BLaER1 treated with 17β-estradiol and CSF1 and Interleukin-3, amounts not matched to agents 10 nM and 100 nM (cell line): ENCODE data around the gene SLC25A22.

Source experiments
- H3K27ac ChIP-seq, 11 experiments: shearing (Covaris generic); formaldehyde crosslinking; 2 replicates each; pipeline ENCODE4 v1.8.1; 2022
- H3K27me3 ChIP-seq, 11 experiments: shearing (Covaris generic); formaldehyde crosslinking; 2 replicates each; pipeline ENCODE4 v1.8.1; 2022
- H3K36me3 ChIP-seq, 11 experiments: shearing (Covaris generic); formaldehyde crosslinking; 2 replicates each; pipeline ENCODE4 v1.8.1; 2022
- H3K4me1 ChIP-seq, 10 experiments: shearing (Covaris generic); formaldehyde crosslinking; 2 replicates each; pipeline ENCODE4 v1.8.1; 2022
- H3K4me2 ChIP-seq, 11 experiments: shearing (Covaris generic); formaldehyde crosslinking; 2 replicates each; pipeline ENCODE4 v1.8.1; 2022
- H3K4me3 ChIP-seq, 10 experiments: shearing (Covaris generic); formaldehyde crosslinking; 2 replicates each; pipeline ENCODE4 v1.8.1; 2022
- H3K9ac ChIP-seq, 11 experiments: shearing (Covaris generic); formaldehyde crosslinking; 2 replicates each; pipeline ENCODE4 v1.8.1; 2022
- H3K9me3 ChIP-seq, 11 experiments: shearing (Covaris generic); formaldehyde crosslinking; replicated peaks in 1 of 11; 2 replicates each; pipeline ENCODE4 v1.8.1; 2022
- H4K20me1 ChIP-seq, 11 experiments: shearing (Covaris generic); formaldehyde crosslinking; 2 replicates each; pipeline ENCODE4 v1.8.1; 2022
- Cebpa-rat ChIP-seq, 11 experiments: shearing (Covaris generic); IDR thresholded peaks; 2 replicates each; pipeline ENCODE4 v1.8.1; 2022

Gene SLC25A22

GRCh38 chr11:742571-743201 is 55.4 kb downstream of the SLC25A22 start:
- no peaks in the 10 kb centered on the region for H3K36me3 ChIP-seq
- TF ChIP-seq Cebpa-rat (IDR thresholded peaks at IDR 0.05): no peak
- peaks cover 5 to 13% (median 10%) of the 10 kb centered on the region in 11 experiments; a peak in 20 of 22 replicates for H3K27me3 ChIP-seq
- H3K9me3 ChIP-seq: no peaks in the 10 kb centered on the region
- no peak overlapping the region for H3K9ac ChIP-seq
- H3K4me1 ChIP-seq: peaks cover 15 to 24% (median 19%) of the 10 kb centered on the region in 10 experiments
- H3K4me3 ChIP-seq: no peak overlapping the region
- H4K20me1 ChIP-seq: peaks cover 0 to 4% (median 0%) of the 10 kb centered on the region in 11 experiments; a peak in 3 of 22 replicates
- H3K4me2 ChIP-seq: no peak overlapping the region
- no peak overlapping the region for H3K27ac ChIP-seq

GRCh38 chr11:742156-742546 is 55.9 kb downstream of the SLC25A22 start:
- H3K4me3 ChIP-seq: no peak overlapping the region
- H3K36me3 ChIP-seq: no peaks in the 10 kb centered on the region
- peaks cover 11 to 18% (median 14%) of the 10 kb centered on the region in 11 experiments; a peak in 21 of 22 replicates for H3K27me3 ChIP-seq
- H3K9ac ChIP-seq: no peak overlapping the region
- no peak for TF ChIP-seq Cebpa-rat (IDR thresholded peaks at IDR 0.05)
- no peaks in the 10 kb centered on the region; a peak in 1 of 22 replicates for H4K20me1 ChIP-seq
- no peak overlapping the region for H3K4me2 ChIP-seq
- H3K4me1 ChIP-seq: peaks cover 20 to 29% (median 24%) of the 10 kb centered on the region in 10 experiments
- H3K27ac ChIP-seq: no peak overlapping the region
- no peaks in the 10 kb centered on the region for H3K9me3 ChIP-seq
